T-helper 22 cell (primary cell): Measurements from ENCODE around the gene RAB1B.
A peak's percentile ranks its signal among the peaks of the same experiment; 100 is the strongest.
"Not testable (repeated sequence)": the region's sequence is repeated elsewhere in the genome, so short reads cannot be mapped to it uniquely, and the experiment has no call there.

ENCODE experiments used
- DNase-seq: peaks from one replicate; pipeline ENCODE4 v3.0.0-alpha.2; 2020; ENCODE audit warnings: low read depth

Gene RAB1B

GRCh38 chr11:66309475-66309874, 41.0 kb downstream of the RAB1B start:
- DNase-seq = no peak

- DNase-seq = no peak
Observed at GRCh38 chr11:66310324-66310723, 41.9 kb downstream of the RAB1B start.

- DNase-seq = not testable (repeated sequence)
Observed at GRCh38 chr11:66310803-66311440, 42.5 kb downstream of the RAB1B start.

- DNase-seq = no peak
Observed at GRCh38 chr11:66311470-66311964, 43.1 kb downstream of the RAB1B start.

- DNase-seq = peak; percentile 92
Observed at GRCh38 chr11:66311965-66312548, 43.6 kb downstream of the RAB1B start.

- DNase-seq = peak; percentile 96
Observed at GRCh38 chr11:66312549-66313320, 44.3 kb downstream of the RAB1B start.

- no peak for DNase-seq
Observed at GRCh38 chr11:66313321-66314185, 45.1 kb downstream of the RAB1B start.

GRCh38 chr11:66314186-66314501, 45.7 kb downstream of the RAB1B start:
- no peak for DNase-seq

GRCh38 chr11:66314561-66315497, 46.4 kb downstream of the RAB1B start:
- DNase-seq = no peak

GRCh38 chr11:66315498-66315885, 47.1 kb downstream of the RAB1B start:
- DNase-seq = no peak

- no peak for DNase-seq
Observed at GRCh38 chr11:66315921-66316811, 47.7 kb downstream of the RAB1B start.

- DNase-seq = no peak
Observed at GRCh38 chr11:66316849-66317251, 48.4 kb downstream of the RAB1B start, which contains the start of gene CD248. CD248 (minus strand) TSS chr11:66317044; CDS start chr11:66317027, 17 bp downstream.

GRCh38 chr11:66317322-66317722, 48.9 kb downstream of the RAB1B start:
- DNase-seq = no peak

GRCh38 chr11:66317723-66318599, 49.5 kb downstream of the RAB1B start:
- DNase-seq = no peak

GRCh38 chr11:66318600-66318970, 50.1 kb downstream of the RAB1B start:
- no peak for DNase-seq

GRCh38 chr11:66320289-66320688, 51.9 kb downstream of the RAB1B start:
- DNase-seq = not testable (repeated sequence)

- not testable (repeated sequence) for DNase-seq
Observed at GRCh38 chr11:66320748-66321147, 52.3 kb downstream of the RAB1B start.

GRCh38 chr11:66321606-66322005, 53.2 kb downstream of the RAB1B start:
- no peak for DNase-seq
